ENCODE data around the gene CCDC32. TPM values are rescaled to one million over a fixed set of nuclear protein-coding genes. Genes with fewer than 3 reads are reported as not detected.

The CCDC32 gene
- total RNA-seq, 4 donors from 2014 or later = 21.6 to 43.9 (median 33.0) TPM

DNA sequence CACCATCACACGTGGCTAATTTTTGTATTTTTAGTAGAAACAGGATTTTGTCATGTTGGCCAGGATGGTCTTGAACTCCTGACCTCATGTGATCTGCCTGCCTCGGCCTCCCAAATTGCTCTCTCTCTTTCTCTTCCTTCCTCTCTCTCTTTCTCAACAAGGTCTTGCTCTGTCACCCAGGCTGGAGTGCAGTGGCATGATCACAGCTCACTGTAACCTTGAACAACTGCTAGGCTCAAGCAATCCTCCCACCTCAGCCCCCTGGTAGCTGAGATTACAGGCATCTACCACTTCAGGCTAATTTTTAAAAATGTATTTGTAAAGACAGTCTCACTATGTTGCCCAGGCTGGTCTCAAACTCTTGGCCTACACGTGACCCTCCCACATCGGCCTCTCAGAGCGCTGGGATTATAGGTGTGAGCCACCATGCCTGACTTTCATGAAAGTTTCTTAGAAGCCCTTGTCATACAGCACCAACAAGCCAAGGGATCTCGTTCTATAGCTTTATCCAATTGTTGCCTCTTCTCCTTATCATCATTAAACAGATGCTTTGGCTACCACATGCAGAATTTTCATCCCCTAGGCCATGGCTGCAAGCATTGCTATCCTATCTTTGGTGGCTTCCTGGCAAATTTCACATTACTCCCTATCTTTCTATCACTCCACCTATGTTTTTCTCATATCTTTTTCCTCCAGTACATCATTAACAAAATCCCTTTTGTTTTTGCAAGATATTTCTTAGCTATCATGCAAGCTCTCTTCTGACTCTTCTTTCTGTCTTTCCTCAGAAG lies 5.7 kb downstream of the CCDC32 start:
- no peak overlapping the region for H3K27ac ChIP-seq
- H3K4me1 ChIP-seq = peaks cover 0 to 35% (median 0%) of the 10 kb centered on the region in 4 donors
- TF ChIP-seq POLR2A (IDR thresholded peaks at IDR 0.05) (no peak), EP300 (IDR thresholded peaks at IDR 0.05) (no peak)
- TF ChIP-seq, protein P1, sequence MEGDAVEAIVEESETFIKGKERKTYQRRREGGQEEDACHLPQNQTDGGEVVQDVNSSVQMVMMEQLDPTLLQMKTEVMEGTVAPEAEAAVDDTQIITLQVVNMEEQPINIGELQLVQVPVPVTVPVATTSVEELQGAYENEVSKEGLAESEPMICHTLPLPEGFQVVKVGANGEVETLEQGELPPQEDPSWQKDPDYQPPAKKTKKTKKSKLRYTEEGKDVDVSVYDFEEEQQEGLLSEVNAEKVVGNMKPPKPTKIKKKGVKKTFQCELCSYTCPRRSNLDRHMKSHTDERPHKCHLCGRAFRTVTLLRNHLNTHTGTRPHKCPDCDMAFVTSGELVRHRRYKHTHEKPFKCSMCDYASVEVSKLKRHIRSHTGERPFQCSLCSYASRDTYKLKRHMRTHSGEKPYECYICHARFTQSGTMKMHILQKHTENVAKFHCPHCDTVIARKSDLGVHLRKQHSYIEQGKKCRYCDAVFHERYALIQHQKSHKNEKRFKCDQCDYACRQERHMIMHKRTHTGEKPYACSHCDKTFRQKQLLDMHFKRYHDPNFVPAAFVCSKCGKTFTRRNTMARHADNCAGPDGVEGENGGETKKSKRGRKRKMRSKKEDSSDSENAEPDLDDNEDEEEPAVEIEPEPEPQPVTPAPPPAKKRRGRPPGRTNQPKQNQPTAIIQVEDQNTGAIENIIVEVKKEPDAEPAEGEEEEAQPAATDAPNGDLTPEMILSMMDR (IDR thresholded peaks at IDR 0.05) = no peak
- H3K4me3 ChIP-seq = no peak overlapping the region
- peaks cover 0 to 56% (median 0%) of the 10 kb centered on the region in 3 donors for H3K36me3 ChIP-seq
- H3K27me3 ChIP-seq = no peaks in the 10 kb centered on the region
- 89 to 90% methylated on average over 6 of the region's 6 CpGs for WGBS, 2 donors
- DNase-seq (ENCODE audit: low spot score in 2 of 2) = no peak
- H3K9me3 ChIP-seq = no peaks in the 10 kb centered on the region

DNA sequence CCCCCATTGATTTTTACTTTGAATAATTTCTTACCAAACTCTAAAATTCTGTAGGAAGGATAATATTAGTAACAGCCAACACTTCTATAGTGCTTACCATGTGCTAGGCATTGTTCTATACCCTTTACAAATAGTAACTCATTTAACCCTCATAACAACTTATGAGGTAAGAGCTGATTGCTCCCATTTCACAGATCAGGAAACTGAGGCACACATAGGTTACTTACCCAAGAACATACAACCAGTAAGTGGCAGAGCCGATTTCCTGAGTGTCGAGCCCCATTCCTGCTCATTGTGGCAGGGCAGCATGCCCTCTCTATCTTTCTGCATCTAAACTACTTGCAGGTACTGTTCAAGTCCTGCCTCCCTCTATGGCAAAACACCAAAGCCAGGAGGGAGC lies 9.0 kb downstream of the CCDC32 start:
- TF ChIP-seq EP300 (IDR thresholded peaks at IDR 0.05) (no peak), POLR2A (IDR thresholded peaks at IDR 0.05) (no peak)
- TF ChIP-seq, protein P1 (IDR thresholded peaks at IDR 0.05) = no peak
- Histone ChIP-seq H3K9me3 (no peaks in the 10 kb centered on the region), H3K27ac (no peak overlapping the region), H3K27me3 (no peaks in the 10 kb centered on the region), H3K4me1 (peaks cover 0 to 14% (median 0%) of the 10 kb centered on the region in 4 donors), H3K4me3 (no peak overlapping the region), H3K36me3 (peaks cover 0 to 69% (median 0%) of the 10 kb centered on the region in 3 donors)
- DNase-seq (ENCODE audit: low spot score in 2 of 2) = no peak
- WGBS, 2 donors = 94% methylated on average over 2 of the region's 2 CpGs

DNA sequence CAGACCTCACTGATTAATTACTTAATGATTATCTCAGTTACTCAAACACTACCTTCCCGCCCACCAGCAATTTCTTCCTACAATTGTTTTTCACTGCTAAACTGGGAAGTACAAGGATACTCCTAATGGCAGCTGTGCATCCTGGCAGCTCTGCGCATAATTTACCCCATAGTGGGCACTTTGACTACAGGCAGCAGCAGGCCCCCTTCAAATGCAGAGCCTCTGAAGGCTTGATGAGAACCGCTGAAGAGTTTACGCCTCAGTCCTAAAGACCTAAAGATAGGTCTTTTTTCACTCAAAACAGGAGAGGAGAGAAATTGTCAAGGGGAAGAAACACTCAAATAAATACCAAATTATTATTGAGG lies 10.7 kb downstream of the CCDC32 start:
- TF ChIP-seq POLR2A (IDR thresholded peaks at IDR 0.05) = no peak
- TF ChIP-seq, protein P1 (IDR thresholded peaks at IDR 0.05) = no peak
- no peak for TF ChIP-seq EP300 (IDR thresholded peaks at IDR 0.05)
- Histone ChIP-seq H3K27me3 (no peaks in the 10 kb centered on the region), H3K4me1 (peaks cover 0 to 10% (median 0%) of the 10 kb centered on the region in 4 donors), H3K36me3 (peaks cover 0 to 74% (median 0%) of the 10 kb centered on the region in 3 donors), H3K9me3 (no peaks in the 10 kb centered on the region), H3K4me3 (no peak overlapping the region), H3K27ac (no peak overlapping the region)
- WGBS, 2 donors = 50 to 73% methylated on average over 4 of the region's 4 CpGs
- no peak for DNase-seq (ENCODE audit: low spot score in 2 of 2)

DNA sequence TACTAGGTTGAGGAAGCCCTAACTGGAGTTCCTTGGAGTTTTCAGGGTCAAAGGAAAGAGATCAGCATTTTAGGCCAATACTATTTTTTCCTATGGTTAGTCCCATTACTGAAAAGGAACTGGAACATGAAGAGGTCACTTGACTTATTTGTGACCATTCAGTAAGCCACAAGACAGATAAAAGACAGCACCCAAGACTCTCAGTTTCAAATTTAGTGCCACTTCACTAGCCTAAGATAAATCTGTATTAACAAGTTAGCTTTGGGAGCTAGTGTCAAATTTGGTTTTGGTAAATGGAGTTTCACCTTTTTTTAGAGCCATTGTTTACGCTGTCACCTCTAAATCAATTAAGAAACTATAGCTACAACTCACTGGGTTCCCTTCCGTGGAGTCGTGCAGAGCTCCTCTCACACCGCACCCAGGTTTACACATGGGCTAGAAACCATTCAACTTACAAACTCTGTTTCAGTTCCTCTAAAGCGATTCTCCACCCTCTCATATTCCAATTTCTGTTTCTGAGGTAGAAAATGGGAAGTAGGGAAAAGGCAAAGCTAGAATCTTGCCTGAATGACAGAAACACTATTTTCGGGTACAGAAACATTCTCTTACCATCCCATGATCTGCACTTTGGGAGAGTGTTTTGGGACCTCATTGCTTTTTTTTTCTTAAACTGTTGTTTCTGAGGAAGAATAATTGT lies 14.4 kb downstream of the CCDC32 start:
- Histone ChIP-seq H3K27ac (no peak overlapping the region), H3K9me3 (no peaks in the 10 kb centered on the region), H3K36me3 (peaks cover 0 to 88% (median 0%) of the 10 kb centered on the region in 3 donors), H3K4me1 (no peaks in the 10 kb centered on the region), H3K27me3 (no peaks in the 10 kb centered on the region), H3K4me3 (no peak overlapping the region)
- DNase-seq (ENCODE audit: low spot score in 2 of 2) = no peak
- TF ChIP-seq EP300 (IDR thresholded peaks at IDR 0.05) (no peak), POLR2A (IDR thresholded peaks at IDR 0.05) (no peak)
- TF ChIP-seq, protein P1 (IDR thresholded peaks at IDR 0.05) = no peak
- 84 to 89% methylated on average over 6 of the region's 6 CpGs for WGBS, 2 donors

DNA sequence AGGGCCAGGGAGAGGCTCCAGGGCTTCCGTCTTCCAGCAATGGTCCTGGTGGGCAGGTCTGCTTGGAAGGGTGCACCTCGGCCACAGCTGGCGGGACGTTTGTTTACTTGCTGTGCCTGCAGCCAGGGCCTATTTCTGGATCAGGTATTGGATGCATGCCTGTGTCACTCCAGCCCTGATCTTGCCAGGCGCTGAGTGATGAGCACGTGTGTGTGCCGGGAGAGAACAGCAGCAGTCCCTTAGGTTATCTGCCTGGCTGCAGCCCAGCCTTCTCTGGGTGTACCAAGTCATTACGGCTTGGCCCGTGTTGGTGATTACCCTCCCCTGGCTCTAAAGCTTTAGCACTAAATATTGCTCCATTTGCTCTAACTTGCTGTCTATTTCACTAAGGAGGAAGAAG lies 14.9 kb downstream of the CCDC32 start:
- TF ChIP-seq, protein P1 (IDR thresholded peaks at IDR 0.05) = no peak
- TF ChIP-seq POLR2A (IDR thresholded peaks at IDR 0.05) (no peak), EP300 (IDR thresholded peaks at IDR 0.05) (no peak)
- DNase-seq (ENCODE audit: low spot score in 2 of 2) = no peak
- no peaks in the 10 kb centered on the region for H3K27me3 ChIP-seq
- WGBS, 2 donors = 75 to 76% methylated on average over 8 to 9 of the region's 9 CpGs
- H3K27ac ChIP-seq = no peak overlapping the region
- peaks cover 0 to 85% (median 0%) of the 10 kb centered on the region in 3 donors for H3K36me3 ChIP-seq
- H3K4me3 ChIP-seq = no peak overlapping the region
- no peaks in the 10 kb centered on the region for H3K4me1 ChIP-seq
- no peaks in the 10 kb centered on the region for H3K9me3 ChIP-seq

Measured in tibial nerve (tissue), 4 donors.